ENCODE measurements around the gene EHBP1.

EHBP1 gene

DNA sequence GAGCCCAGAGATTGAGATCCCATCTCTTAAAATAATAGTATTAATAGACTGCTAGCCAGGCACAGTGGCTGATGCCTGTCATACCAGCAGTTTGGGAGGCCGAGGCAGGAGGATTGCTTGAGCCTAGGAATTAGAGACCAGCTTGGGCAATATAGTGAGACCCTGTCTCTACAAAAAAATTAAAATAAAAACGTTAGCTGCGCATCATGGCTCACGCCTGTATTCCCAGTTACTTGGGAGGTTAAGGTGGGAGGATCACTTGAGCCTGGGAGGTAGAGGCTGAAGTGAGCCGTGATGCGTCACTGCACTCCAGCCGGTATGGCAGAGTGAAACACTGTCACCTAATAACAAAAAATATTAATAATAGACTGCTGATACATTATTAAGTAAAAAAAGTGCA lies 178.1 kb downstream of the EHBP1 start:
- TF ChIP-seq FOXP2 (optimal IDR thresholded peaks at IDR 0.05; ENCODE audit: borderline replicate concordance, extremely low read depth, extremely low read length, insufficient read depth) (no peak), POLR2AphosphoS5 (IDR thresholded peaks at IDR 0.05; ENCODE audit: low read depth, low read length) (no peak)

- TF ChIP-seq POLR2AphosphoS5 (IDR thresholded peaks at IDR 0.05; ENCODE audit: low read depth, low read length) (no peak), SIN3A (IDR thresholded peaks at IDR 0.05; ENCODE audit: borderline replicate concordance, insufficient read depth, low read length) (no peak), TAF1 (IDR thresholded peaks at IDR 0.05; ENCODE audit: borderline replicate concordance, insufficient read depth, low read length) (no peak), FOXP2 (optimal IDR thresholded peaks at IDR 0.05; ENCODE audit: borderline replicate concordance, extremely low read depth, extremely low read length, insufficient read depth) (no peak)
- TF ChIP-seq, protein P1, sequence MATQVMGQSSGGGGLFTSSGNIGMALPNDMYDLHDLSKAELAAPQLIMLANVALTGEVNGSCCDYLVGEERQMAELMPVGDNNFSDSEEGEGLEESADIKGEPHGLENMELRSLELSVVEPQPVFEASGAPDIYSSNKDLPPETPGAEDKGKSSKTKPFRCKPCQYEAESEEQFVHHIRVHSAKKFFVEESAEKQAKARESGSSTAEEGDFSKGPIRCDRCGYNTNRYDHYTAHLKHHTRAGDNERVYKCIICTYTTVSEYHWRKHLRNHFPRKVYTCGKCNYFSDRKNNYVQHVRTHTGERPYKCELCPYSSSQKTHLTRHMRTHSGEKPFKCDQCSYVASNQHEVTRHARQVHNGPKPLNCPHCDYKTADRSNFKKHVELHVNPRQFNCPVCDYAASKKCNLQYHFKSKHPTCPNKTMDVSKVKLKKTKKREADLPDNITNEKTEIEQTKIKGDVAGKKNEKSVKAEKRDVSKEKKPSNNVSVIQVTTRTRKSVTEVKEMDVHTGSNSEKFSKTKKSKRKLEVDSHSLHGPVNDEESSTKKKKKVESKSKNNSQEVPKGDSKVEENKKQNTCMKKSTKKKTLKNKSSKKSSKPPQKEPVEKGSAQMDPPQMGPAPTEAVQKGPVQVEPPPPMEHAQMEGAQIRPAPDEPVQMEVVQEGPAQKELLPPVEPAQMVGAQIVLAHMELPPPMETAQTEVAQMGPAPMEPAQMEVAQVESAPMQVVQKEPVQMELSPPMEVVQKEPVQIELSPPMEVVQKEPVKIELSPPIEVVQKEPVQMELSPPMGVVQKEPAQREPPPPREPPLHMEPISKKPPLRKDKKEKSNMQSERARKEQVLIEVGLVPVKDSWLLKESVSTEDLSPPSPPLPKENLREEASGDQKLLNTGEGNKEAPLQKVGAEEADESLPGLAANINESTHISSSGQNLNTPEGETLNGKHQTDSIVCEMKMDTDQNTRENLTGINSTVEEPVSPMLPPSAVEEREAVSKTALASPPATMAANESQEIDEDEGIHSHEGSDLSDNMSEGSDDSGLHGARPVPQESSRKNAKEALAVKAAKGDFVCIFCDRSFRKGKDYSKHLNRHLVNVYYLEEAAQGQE (IDR thresholded peaks at IDR 0.05; ENCODE audit: insufficient read depth in 1 of 2, low read depth in 2 of 2, low read length in 2 of 2): no peak
Observed at GRCh38 chr2:62884086-62884485, 178.6 kb downstream of the EHBP1 start.

DNA sequence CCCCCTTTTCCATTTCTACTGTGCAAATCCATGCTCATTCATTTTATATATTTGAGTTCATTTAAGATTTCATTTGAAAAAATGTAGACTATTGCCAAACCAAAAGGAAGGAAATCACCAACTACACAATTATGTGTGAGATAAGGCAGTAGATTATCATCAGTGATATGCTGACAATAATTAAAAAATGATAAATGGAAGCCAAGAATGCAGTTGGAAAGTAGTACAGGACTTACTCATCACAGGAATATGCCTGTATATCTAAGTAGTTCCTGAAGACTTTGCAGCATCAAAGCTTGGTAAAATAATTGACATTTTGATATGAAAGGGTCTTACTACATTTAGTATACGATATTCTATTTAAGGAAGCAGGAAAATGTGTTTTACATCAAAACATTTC lies 179.0 kb downstream of the EHBP1 start:
- TF ChIP-seq, protein P1 (IDR thresholded peaks at IDR 0.05; ENCODE audit: insufficient read depth in 1 of 2, low read depth in 2 of 2, low read length in 2 of 2): no peak
- TF ChIP-seq POLR2AphosphoS5 (IDR thresholded peaks at IDR 0.05; ENCODE audit: low read depth, low read length) (no peak), TAF1 (IDR thresholded peaks at IDR 0.05; ENCODE audit: borderline replicate concordance, insufficient read depth, low read length) (no peak), SIN3A (IDR thresholded peaks at IDR 0.05; ENCODE audit: borderline replicate concordance, insufficient read depth, low read length) (no peak), FOXP2 (optimal IDR thresholded peaks at IDR 0.05; ENCODE audit: borderline replicate concordance, extremely low read depth, extremely low read length, insufficient read depth) (no peak)

DNA sequence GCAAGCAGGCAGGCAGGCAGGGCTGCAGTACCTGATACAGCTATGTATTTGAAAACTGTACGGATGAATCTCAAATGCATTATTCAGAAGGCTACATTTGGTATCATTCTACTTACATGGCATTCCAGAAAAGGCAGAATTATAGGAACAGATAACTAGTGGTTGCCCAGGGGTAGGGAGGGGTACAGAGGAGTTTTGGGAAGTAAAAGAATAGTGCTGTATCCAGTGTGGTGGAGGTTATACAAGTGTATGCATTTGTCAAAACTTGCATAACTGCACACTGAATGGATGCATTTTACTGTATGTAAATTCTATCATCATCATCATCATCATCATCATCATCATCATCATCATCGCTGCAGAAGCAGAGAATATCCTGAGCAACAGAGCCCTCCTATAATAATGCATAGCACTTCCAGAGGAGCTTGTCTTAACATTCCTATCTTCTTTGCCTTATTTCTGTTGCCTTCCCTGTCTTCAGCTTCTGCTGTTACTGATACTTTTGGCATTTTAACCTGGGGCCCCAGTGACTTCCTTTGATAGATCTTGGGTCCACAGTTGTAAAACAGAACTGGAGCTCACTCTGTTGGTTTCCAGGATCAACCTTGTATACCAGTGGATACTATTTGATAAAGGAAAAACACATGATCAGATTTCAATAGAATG lies 189.6 kb downstream of the EHBP1 start:
- TF ChIP-seq POLR2AphosphoS5 (IDR thresholded peaks at IDR 0.05; ENCODE audit: low read depth, low read length) (no peak), SIN3A (IDR thresholded peaks at IDR 0.05; ENCODE audit: borderline replicate concordance, insufficient read depth, low read length) (no peak), TAF1 (IDR thresholded peaks at IDR 0.05; ENCODE audit: borderline replicate concordance, insufficient read depth, low read length) (no peak), FOXP2 (optimal IDR thresholded peaks at IDR 0.05; ENCODE audit: borderline replicate concordance, extremely low read depth, extremely low read length, insufficient read depth) (no peak)
- TF ChIP-seq, protein P1 (IDR thresholded peaks at IDR 0.05; ENCODE audit: insufficient read depth in 1 of 2, low read depth in 2 of 2, low read length in 2 of 2): no peak

DNA sequence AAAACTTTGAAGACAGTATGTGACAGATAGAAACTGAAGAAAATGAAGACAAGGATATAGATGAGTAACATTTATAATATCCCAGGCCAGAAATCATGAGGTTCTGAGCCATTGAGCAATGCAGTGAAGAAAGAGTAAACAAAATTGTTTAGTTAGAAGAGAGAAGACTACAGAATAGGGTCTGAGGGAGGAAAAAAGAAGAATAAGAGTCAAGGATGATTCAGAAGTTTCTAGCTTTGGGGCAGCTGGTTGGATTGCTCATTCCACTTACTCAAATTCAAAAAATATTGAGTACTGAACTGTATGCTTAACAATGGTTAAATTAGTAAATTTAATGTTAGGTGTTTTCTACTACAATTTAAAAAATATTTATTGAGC lies 190.1 kb downstream of the EHBP1 start:
- TF ChIP-seq TAF1 (IDR thresholded peaks at IDR 0.05; ENCODE audit: borderline replicate concordance, insufficient read depth, low read length) (no peak), SIN3A (IDR thresholded peaks at IDR 0.05; ENCODE audit: borderline replicate concordance, insufficient read depth, low read length) (no peak), POLR2AphosphoS5 (IDR thresholded peaks at IDR 0.05; ENCODE audit: low read depth, low read length) (no peak)

DNA sequence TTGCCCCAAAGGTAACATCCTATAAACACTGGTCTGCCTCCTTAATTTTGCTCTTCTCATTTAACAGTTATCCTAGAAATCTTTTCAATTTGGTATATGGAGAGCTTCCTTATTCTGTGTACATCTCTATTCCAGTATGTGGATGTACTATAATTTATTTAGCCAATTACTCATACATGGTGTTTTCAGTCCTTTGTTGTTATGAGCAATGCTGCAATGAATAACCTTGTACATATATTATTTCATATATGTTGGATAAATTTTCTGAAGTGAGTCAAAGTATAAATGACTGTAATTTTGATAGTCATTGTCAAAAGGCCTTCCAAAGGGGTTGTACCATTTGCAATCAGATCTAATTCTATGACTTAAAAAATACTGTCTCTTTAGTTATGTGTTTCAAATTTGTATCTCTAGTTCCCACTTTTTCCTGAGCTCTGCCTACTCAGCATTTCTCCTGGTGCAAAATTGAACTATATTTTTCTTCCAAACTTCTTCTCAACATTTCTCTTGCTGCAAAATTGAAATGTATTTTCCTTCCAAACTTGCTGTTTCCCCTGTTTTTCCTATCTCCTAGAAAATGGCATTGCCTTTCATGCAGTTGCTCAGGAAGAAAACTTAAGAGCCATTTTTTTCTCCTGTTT lies 191.8 kb downstream of the EHBP1 start:
- no peak for TF ChIP-seq POLR2AphosphoS5 (IDR thresholded peaks at IDR 0.05; ENCODE audit: low read depth, low read length)
- no peak for TF ChIP-seq TAF1 (IDR thresholded peaks at IDR 0.05; ENCODE audit: borderline replicate concordance, insufficient read depth, low read length)
- no peak for TF ChIP-seq SIN3A (IDR thresholded peaks at IDR 0.05; ENCODE audit: borderline replicate concordance, insufficient read depth, low read length)
- TF ChIP-seq, protein P1 (IDR thresholded peaks at IDR 0.05; ENCODE audit: insufficient read depth in 1 of 2, low read depth in 2 of 2, low read length in 2 of 2): no peak
- no peak for TF ChIP-seq FOXP2 (optimal IDR thresholded peaks at IDR 0.05; ENCODE audit: borderline replicate concordance, extremely low read depth, extremely low read length, insufficient read depth)
